Muscle layer of duodenum (tissue), 2 donors: Measurements from ENCODE around the gene TPSAB1.
"Not testable (repeated sequence)": the region's sequence is repeated elsewhere in the genome, so short reads cannot be mapped to it uniquely, and the experiment has no call there.

Experiments used
- H3K27ac ChIP-seq: one replicate; pipeline ENCODE4 v1.7.0; 2013; ENCODE audit warnings: mild to moderate bottlenecking, low read length
- H3K27me3 ChIP-seq: one replicate; pipeline ENCODE4 v1.7.0; 2013; ENCODE audit warnings: low read depth, mild to moderate bottlenecking, control low read depth, low read length
- H3K36me3 ChIP-seq, 2 donors: one replicate each; pipeline ENCODE4 v1.7.0; 2013; ENCODE audit warnings: low read length in 2 of 2, control low read depth in 1 of 2, mild to moderate bottlenecking in 1 of 2; ENCODE audit not compliant: insufficient read depth in 2 of 2, control insufficient read depth in 1 of 2
- H3K4me1 ChIP-seq, 2 donors: one replicate each; pipeline ENCODE4 v1.7.0; 2013; ENCODE audit warnings: low read length in 2 of 2, mild to moderate bottlenecking in 2 of 2, control low read depth in 1 of 2, moderate library complexity in 1 of 2; ENCODE audit not compliant: insufficient read depth in 2 of 2, control insufficient read depth in 1 of 2
- H3K4me3 ChIP-seq, 2 donors: one replicate each; pipeline ENCODE4 v1.7.0; 2013; ENCODE audit warnings: low read length in 2 of 2, low read depth in 1 of 2, mild to moderate bottlenecking in 1 of 2
- H3K9me3 ChIP-seq, 2 donors: one replicate each; pipeline ENCODE4 v1.7.0; 2013; ENCODE audit warnings: low read length in 2 of 2, control low read depth in 1 of 2, mild to moderate bottlenecking in 1 of 2; ENCODE audit not compliant: control insufficient read depth in 1 of 2
- donor health status: healthy.

The TPSAB1 gene

GRCh38 chr16:1243363-1243762 is 2.9 kb downstream of the TPSAB1 start:
- not testable (repeated sequence) for H3K27me3 ChIP-seq, H3K9me3 ChIP-seq, H3K27ac ChIP-seq, H3K4me1 ChIP-seq, H3K4me3 ChIP-seq, H3K36me3 ChIP-seq

GRCh38 chr16:1243907-1244850 is 3.7 kb downstream of the TPSAB1 start:
- not testable (repeated sequence) for H3K9me3 ChIP-seq, H3K4me1 ChIP-seq, H3K27me3 ChIP-seq, H3K4me3 ChIP-seq, H3K27ac ChIP-seq, H3K36me3 ChIP-seq

GRCh38 chr16:1244881-1245280 is 4.4 kb downstream of the TPSAB1 start:
- no peaks in the 10 kb centered on the region for H3K27me3 ChIP-seq
- no peak overlapping the region for H3K27ac ChIP-seq
- no peaks in the 10 kb centered on the region for H3K36me3 ChIP-seq
- H3K4me1 ChIP-seq: no peaks in the 10 kb centered on the region
- H3K9me3 ChIP-seq: no peaks in the 10 kb centered on the region
- H3K4me3 ChIP-seq: no peak overlapping the region

- H3K4me1 ChIP-seq: no peaks in the 10 kb centered on the region
- no peaks in the 10 kb centered on the region for H3K27me3 ChIP-seq
- no peak overlapping the region for H3K4me3 ChIP-seq
- no peaks in the 10 kb centered on the region for H3K9me3 ChIP-seq
- no peaks in the 10 kb centered on the region for H3K36me3 ChIP-seq
- no peak overlapping the region for H3K27ac ChIP-seq
Measured at GRCh38 chr16:1245452-1246020, 5.0 kb downstream of the TPSAB1 start.

GRCh38 chr16:1247903-1248537 is 7.5 kb downstream of the TPSAB1 start:
- H3K27me3 ChIP-seq, H3K4me1 ChIP-seq, H3K4me3 ChIP-seq, H3K36me3 ChIP-seq, H3K9me3 ChIP-seq, H3K27ac ChIP-seq: not testable (repeated sequence)

GRCh38 chr16:1249031-1249755 is 8.7 kb downstream of the TPSAB1 start:
- not testable (repeated sequence) for H3K4me1 ChIP-seq

GRCh38 chr16:1253701-1254364 is 13.3 kb downstream of the TPSAB1 start:
- H3K9me3 ChIP-seq, H3K4me1 ChIP-seq, H3K4me3 ChIP-seq, H3K27ac ChIP-seq, H3K27me3 ChIP-seq, H3K36me3 ChIP-seq: not testable (repeated sequence)

More at GRCh38 chr16:1249031-1249755, 8.7 kb downstream of the TPSAB1 start:
- H3K36me3 ChIP-seq, H3K27ac ChIP-seq, H3K27me3 ChIP-seq, H3K9me3 ChIP-seq, H3K4me3 ChIP-seq: not testable (repeated sequence)

GRCh38 chr16:1254821-1255220 is 14.3 kb downstream of the TPSAB1 start:
- H3K27ac ChIP-seq, H3K36me3 ChIP-seq, H3K4me3 ChIP-seq, H3K27me3 ChIP-seq, H3K9me3 ChIP-seq, H3K4me1 ChIP-seq: not testable (repeated sequence)

GRCh38 chr16:1255276-1256122 is 15.0 kb downstream of the TPSAB1 start, which contains the start of gene TPSD1:
TSS of gene TPSD1 (plus strand) at chr16:1256069. CDS start at chr16:1256281, 212 bp downstream.
- H3K27me3 ChIP-seq, H3K9me3 ChIP-seq, H3K4me3 ChIP-seq, H3K4me1 ChIP-seq, H3K36me3 ChIP-seq, H3K27ac ChIP-seq: not testable (repeated sequence)

GRCh38 chr16:1256296-1256873 is 15.9 kb downstream of the TPSAB1 start:
- H3K4me3 ChIP-seq, H3K27me3 ChIP-seq, H3K27ac ChIP-seq, H3K4me1 ChIP-seq, H3K9me3 ChIP-seq, H3K36me3 ChIP-seq: not testable (repeated sequence)
